ENCODE measurements around the gene SYK.

- TF ChIP-seq CTCF (conservative IDR thresholded peaks at IDR 0.05; ENCODE audit: low read length) (no peak), EZH2phosphoT487 (IDR thresholded peaks at IDR 0.05; ENCODE audit: borderline replicate concordance) (no peak)
Measured at GRCh38 chr9:90893706-90894105, 92.1 kb downstream of the SYK start.
